GM23338 (cell line): ENCODE results near the gene GRIN3B. TPM values are rescaled to one million over a fixed set of nuclear protein-coding genes. Genes with fewer than 3 reads are reported as not detected.

Experiments
- ATAC-seq: fragments of 200-7000 bp; cut with Tn5 transposase; 3 replicates; pipeline ENCODE4 v1.9.1; 2020
- DNase-seq: peaks from one replicate; pipeline ENCODE4 v3.0.0-alpha.2; 2015; ENCODE audit warnings: low spot score
- H2AFZ ChIP-seq: fragments of 200-600 bp; sonication (generic); 2 replicates; pipeline ENCODE4 v1.8.0; 2016; ENCODE audit warnings: antibody characterized with exemption, mild to moderate bottlenecking, moderate library complexity
- H3F3A ChIP-seq: fragments of 200-600 bp; sonication (generic); replicated peaks from 2 replicates; pipeline ENCODE4 v1.8.0; 2017; ENCODE audit warnings: antibody characterized with exemption, mixed run types, low read depth
- H3K27ac ChIP-seq: fragments of 200-600 bp; sonication (generic); 2 replicates; pipeline ENCODE4 v1.6.1; 2016; ENCODE audit warnings: low read depth
- H3K27me3 ChIP-seq: fragments of 200-600 bp; sonication (generic); 2 replicates; pipeline ENCODE4 v1.8.0; 2016; ENCODE audit warnings: mild to moderate bottlenecking, mixed run types, moderate library complexity; ENCODE audit not compliant: insufficient read depth
- H3K36me3 ChIP-seq: fragments of 200-600 bp; sonication (generic); 2 replicates; pipeline ENCODE4 v1.8.0; 2016; ENCODE audit warnings: mild to moderate bottlenecking; ENCODE audit not compliant: insufficient read depth
- H3K4me1 ChIP-seq: fragments of 200-600 bp; sonication (generic); 2 replicates; pipeline ENCODE4 v1.8.0; 2016; ENCODE audit warnings: mild to moderate bottlenecking, moderate library complexity; ENCODE audit not compliant: insufficient read depth
- H3K4me2 ChIP-seq: fragments of 200-600 bp; sonication (generic); 2 replicates; pipeline ENCODE4 v1.7.1; 2017; ENCODE audit warnings: mixed run types
- H3K4me3 ChIP-seq: fragments of 200-600 bp; sonication (generic); 2 replicates; pipeline ENCODE4 v1.6.1; 2016; ENCODE audit warnings: mixed run types
- H3K79me2 ChIP-seq: fragments of 200-600 bp; sonication (generic); replicated peaks from 2 replicates; pipeline ENCODE4 v1.8.0; 2017; ENCODE audit warnings: mild to moderate bottlenecking; ENCODE audit not compliant: insufficient read depth
- H3K9me2 ChIP-seq: fragments of 200-600 bp; sonication (generic); 2 replicates; pipeline ENCODE4 v1.8.0; 2017; ENCODE audit not compliant: insufficient read depth
- H4K20me1 ChIP-seq: fragments of 200-600 bp; sonication (generic); replicated peaks from 2 replicates; pipeline ENCODE4 v1.8.0; 2017; ENCODE audit warnings: mild to moderate bottlenecking; ENCODE audit not compliant: insufficient read depth
- H3K27ac Mint-ChIP-seq: 2 replicates; pipeline ENCODE4 v1.8.0; 2020; ENCODE audit warnings: inconsistent platforms, mild to moderate bottlenecking, moderate library complexity, mixed read lengths
- H3K27me3 Mint-ChIP-seq: 3 replicates; pipeline ENCODE4 v1.8.0; 2022; ENCODE audit warnings: low read depth, mild to moderate bottlenecking, moderate library complexity, mixed read lengths, inconsistent platforms; ENCODE audit not compliant: insufficient read depth, poor library complexity
- H3K36me3 Mint-ChIP-seq: 3 replicates; pipeline ENCODE4 v1.8.0; 2021; ENCODE audit warnings: low read depth, mild to moderate bottlenecking, inconsistent platforms, moderate library complexity, mixed read lengths
- H3K4me1 Mint-ChIP-seq: 3 replicates; pipeline ENCODE4 v1.8.0; 2020; ENCODE audit warnings: mild to moderate bottlenecking, inconsistent platforms, mixed read lengths
- H3K4me3 Mint-ChIP-seq: 3 replicates; pipeline ENCODE4 v1.8.0; 2021; ENCODE audit warnings: moderate library complexity, mild to moderate bottlenecking, inconsistent platforms, mixed read lengths
- H3K9me3 Mint-ChIP-seq: 3 replicates; pipeline ENCODE4 v1.8.0; 2020; ENCODE audit warnings: moderate library complexity, mild to moderate bottlenecking, inconsistent platforms, mixed read lengths
- CREB1 ChIP-seq: fragments of 250-450 bp; sonication (Bioruptor Pico); IDR thresholded peaks from 2 replicates; pipeline ENCODE4 v1.5.0; 2020; ENCODE audit warnings: low read depth, mild to moderate bottlenecking, moderate library complexity
- ETS1 ChIP-seq: IDR thresholded peaks from 2 replicates; pipeline ENCODE4 v1.6.1; 2016; ENCODE audit warnings: antibody characterized with exemption
- EZH2 ChIP-seq: fragments of 200-600 bp; sonication (generic); IDR thresholded peaks from one replicate; pipeline ENCODE4 v1.8.0; 2017; ENCODE audit warnings: antibody characterized with exemption, mild to moderate bottlenecking, low read depth; ENCODE audit not compliant: unreplicated experiment
- EZH2phosphoT487 ChIP-seq: fragments of 200-600 bp; sonication (generic); IDR thresholded peaks from one replicate; pipeline ENCODE4 v1.8.1; 2018; ENCODE audit warnings: antibody characterized with exemption; ENCODE audit not compliant: unreplicated experiment
- POLR2AphosphoS5 ChIP-seq: IDR thresholded peaks from 2 replicates; pipeline ENCODE4 v1.6.1; 2016; ENCODE audit warnings: antibody characterized with exemption, low read depth
- STAT1 ChIP-seq: IDR thresholded peaks from one replicate; pipeline ENCODE4 v1.6.1; 2016; ENCODE audit warnings: antibody characterized with exemption; ENCODE audit not compliant: unreplicated experiment
- ZNF114 ChIP-seq: fragments of 250-450 bp; sonication (Bioruptor Pico); IDR thresholded peaks from 2 replicates; pipeline ENCODE4 v1.5.0; 2020; ENCODE audit warnings: mild to moderate bottlenecking, moderate library complexity
- ZNF331 ChIP-seq: fragments of 250-450 bp; sonication (Bioruptor Pico); IDR thresholded peaks from 2 replicates; pipeline ENCODE4 v1.5.0; 2020; ENCODE audit warnings: low read depth, mild to moderate bottlenecking, moderate library complexity
- ZNF462 ChIP-seq: fragments of 250-450 bp; sonication (Bioruptor Pico); IDR thresholded peaks from 2 replicates; pipeline ENCODE4 v1.5.0; 2020; ENCODE audit warnings: mild to moderate bottlenecking, moderate library complexity
- polyA plus RNA-seq: library from polyadenylated mRNA; unstranded; fragments of >200 nt; fragmentation: Nextera tagmentation; extraction: Ambion mirVana; gene quantifications from 2 replicates; pipeline ENCODE4 v1.2.1, GENCODE V29; 2016
- total RNA-seq: library from RNA; depleted of rRNA; stranded (reverse); fragments of >200 nt; shearing (Covaris generic); gene quantifications from 2 replicates; pipeline ENCODE4 v1.2.3, GENCODE V29; 2014

The GRIN3B gene
- total and polyA plus RNA-seq, 2 experiments from 2014 or later: 0.11 to 2.8 TPM

GRCh38 chr19:964116-964520 lies 36.1 kb upstream of the GRIN3B start:
- Histone ChIP-seq H3K36me3 (peaks cover 16% of the 10 kb centered on the region), H3K4me2 (no peak overlapping the region), H3K27ac (no peak overlapping the region), H2AFZ (no peak overlapping the region), H3F3A (0 out of 2 replicates have a peak, but pooled peaks cover 7% of the 10 kb centered on the region), H3K4me3 (no peak overlapping the region), H3K4me1 (no peaks in the 10 kb centered on the region), H3K27me3 (no peaks in the 10 kb centered on the region), H3K9me2 (no peaks in the 10 kb centered on the region), H4K20me1 (no peaks in the 10 kb centered on the region), H3K79me2 (no peaks in the 10 kb centered on the region)
- DNase-seq (no peak), ATAC-seq (no peak)
- peaks cover 14% of the 10 kb centered on the region; the same call in 2 of the 3 replicates for H3K9me3 Mint-ChIP-seq
- H3K4me3 Mint-ChIP-seq: no peak overlapping the region
- TF ChIP-seq STAT1: no peak
- H3K36me3 Mint-ChIP-seq: peaks cover 68% of the 10 kb centered on the region
- H3K4me1 Mint-ChIP-seq: peaks cover 12% of the 10 kb centered on the region
- H3K27me3 Mint-ChIP-seq: peaks cover 17% of the 10 kb centered on the region
- H3K27ac Mint-ChIP-seq: no peak overlapping the region

GRCh38 chr19:964761-965694 lies 35.2 kb upstream of the GRIN3B start:
- peaks cover 74% of the 10 kb centered on the region for H3K36me3 Mint-ChIP-seq
- H3K79me2 ChIP-seq: no peaks in the 10 kb centered on the region
- H3K9me3 Mint-ChIP-seq: peaks cover 17% of the 10 kb centered on the region; the same call in 2 of the 3 replicates
- ATAC-seq (no peak), DNase-seq (peak; percentile 58)
- H3K4me2 ChIP-seq: no peak overlapping the region
- H3K27ac ChIP-seq: no peak overlapping the region
- H3K4me3 ChIP-seq: no peak overlapping the region
- no peak overlapping the region; the same call in 2 of the 3 replicates for H3K4me3 Mint-ChIP-seq
- 0 out of 2 replicates have a peak, but pooled peaks cover 7% of the 10 kb centered on the region for H3F3A ChIP-seq
- H3K4me1 Mint-ChIP-seq: peaks cover 7% of the 10 kb centered on the region; the same call in 2 of the 3 replicates
- H2AFZ ChIP-seq: no peak overlapping the region
- no peaks in the 10 kb centered on the region for H3K27me3 ChIP-seq
- no peaks in the 10 kb centered on the region for H3K9me2 ChIP-seq
- H3K36me3 ChIP-seq: peaks cover 23% of the 10 kb centered on the region
- H3K4me1 ChIP-seq: no peaks in the 10 kb centered on the region
- H4K20me1 ChIP-seq: no peaks in the 10 kb centered on the region
- H3K27ac Mint-ChIP-seq: no peak overlapping the region
- H3K27me3 Mint-ChIP-seq: peaks cover 13% of the 10 kb centered on the region
- TF ChIP-seq CREB1 (CRISPR knock-in tag) (no peak), EZH2phosphoT487 (no peak), EZH2 (no peak), ZNF114 (CRISPR knock-in tag) (no peak), POLR2AphosphoS5 (no peak), STAT1 (no peak), ZNF331 (CRISPR knock-in tag) (no peak), ZNF462 (CRISPR knock-in tag) (no peak), ETS1 (no peak)
